ENCODE measurements around the gene ZDHHC22.
A peak's percentile ranks its signal among the peaks of the same experiment; 100 is the strongest.

Gene ZDHHC22

GRCh38 chr14:77141214-77142004, at the start of gene ZDHHC22:
Gene ZDHHC22, minus strand, starts transcription at chr14:77141791. Its CDS starts 2,053 bp downstream, at chr14:77139738.
- TF ChIP-seq REST (IDR thresholded peaks at IDR 0.05; ENCODE audit: low read depth) (peak; percentile 71), FOXM1 (IDR thresholded peaks at IDR 0.05; ENCODE audit: borderline replicate concordance, low read depth) (no peak), EGR1 (IDR thresholded peaks at IDR 0.05) (no peak), USF1 (IDR thresholded peaks at IDR 0.05) (no peak), TCF12 (IDR thresholded peaks at IDR 0.05; ENCODE audit: low read depth) (no peak), CEBPB (IDR thresholded peaks at IDR 0.05) (no peak), EP300 (IDR thresholded peaks at IDR 0.05; ENCODE audit: borderline replicate concordance) (no peak), MAX (IDR thresholded peaks at IDR 0.05) (peak; percentile 19; the same call in 1 of the 2 replicates), ZBTB7A (IDR thresholded peaks at IDR 0.05; ENCODE audit: low read depth) (peak; percentile 79; the same call in 1 of the 2 replicates), RAD21 (IDR thresholded peaks at IDR 0.05; ENCODE audit: low read depth) (no peak), NFIC (IDR thresholded peaks at IDR 0.05) (no peak), YY1 (IDR thresholded peaks at IDR 0.05; ENCODE audit: low read depth) (no peak), TAF1 (IDR thresholded peaks at IDR 0.05; ENCODE audit: low read depth) (no peak), CREB1 (IDR thresholded peaks at IDR 0.05; ENCODE audit: low read depth) (no peak), TEAD4 (IDR thresholded peaks at IDR 0.05) (no peak)

- no peak for TF ChIP-seq TCF12 (IDR thresholded peaks at IDR 0.05; ENCODE audit: low read depth)
- TF ChIP-seq USF1 (IDR thresholded peaks at IDR 0.05) = no peak
- TF ChIP-seq NFIC (IDR thresholded peaks at IDR 0.05) = no peak
- TF ChIP-seq CREB1 (IDR thresholded peaks at IDR 0.05; ENCODE audit: low read depth) = no peak
- no peak for TF ChIP-seq ZBTB7A (IDR thresholded peaks at IDR 0.05; ENCODE audit: low read depth)
- TF ChIP-seq REST (IDR thresholded peaks at IDR 0.05; ENCODE audit: low read depth) = no peak
- no peak for TF ChIP-seq TAF1 (IDR thresholded peaks at IDR 0.05; ENCODE audit: low read depth)
- no peak for TF ChIP-seq CEBPB (IDR thresholded peaks at IDR 0.05)
- TF ChIP-seq RAD21 (IDR thresholded peaks at IDR 0.05; ENCODE audit: low read depth) = no peak
- no peak for TF ChIP-seq YY1 (IDR thresholded peaks at IDR 0.05; ENCODE audit: low read depth)
- TF ChIP-seq TEAD4 (IDR thresholded peaks at IDR 0.05) = no peak
- no peak for TF ChIP-seq MAX (IDR thresholded peaks at IDR 0.05)
- no peak for TF ChIP-seq EGR1 (IDR thresholded peaks at IDR 0.05)
These were observed 49.4 kb upstream of the ZDHHC22 start for GRCh38 chr14:77190977-77191376.

GRCh38 chr14:77189479-77189878, 47.9 kb upstream of the ZDHHC22 start:
- TF ChIP-seq TAF1 (IDR thresholded peaks at IDR 0.05; ENCODE audit: low read depth) = no peak
- TF ChIP-seq USF1 (IDR thresholded peaks at IDR 0.05) = no peak
- TF ChIP-seq REST (IDR thresholded peaks at IDR 0.05; ENCODE audit: low read depth) = no peak
- TF ChIP-seq EP300 (IDR thresholded peaks at IDR 0.05; ENCODE audit: borderline replicate concordance) = no peak
- TF ChIP-seq NFIC (IDR thresholded peaks at IDR 0.05) = no peak
- TF ChIP-seq FOXM1 (IDR thresholded peaks at IDR 0.05; ENCODE audit: borderline replicate concordance, low read depth) = no peak
- no peak for TF ChIP-seq EGR1 (IDR thresholded peaks at IDR 0.05)
- TF ChIP-seq CREB1 (IDR thresholded peaks at IDR 0.05; ENCODE audit: low read depth) = no peak
- no peak for TF ChIP-seq ZBTB7A (IDR thresholded peaks at IDR 0.05; ENCODE audit: low read depth)
- TF ChIP-seq TCF12 (IDR thresholded peaks at IDR 0.05; ENCODE audit: low read depth) = no peak
- no peak for TF ChIP-seq TEAD4 (IDR thresholded peaks at IDR 0.05)
- no peak for TF ChIP-seq CEBPB (IDR thresholded peaks at IDR 0.05)
- no peak for TF ChIP-seq YY1 (IDR thresholded peaks at IDR 0.05; ENCODE audit: low read depth)
- no peak for TF ChIP-seq RAD21 (IDR thresholded peaks at IDR 0.05; ENCODE audit: low read depth)
- TF ChIP-seq MAX (IDR thresholded peaks at IDR 0.05) = no peak
